ENCODE data around the gene PLXNA4. TPM values are rescaled to one million over a fixed set of nuclear protein-coding genes. Genes with fewer than 3 reads are reported as not detected.

Gene PLXNA4
- total RNA-seq, 1 donor from 2014 or later: 3.3 TPM

DNA sequence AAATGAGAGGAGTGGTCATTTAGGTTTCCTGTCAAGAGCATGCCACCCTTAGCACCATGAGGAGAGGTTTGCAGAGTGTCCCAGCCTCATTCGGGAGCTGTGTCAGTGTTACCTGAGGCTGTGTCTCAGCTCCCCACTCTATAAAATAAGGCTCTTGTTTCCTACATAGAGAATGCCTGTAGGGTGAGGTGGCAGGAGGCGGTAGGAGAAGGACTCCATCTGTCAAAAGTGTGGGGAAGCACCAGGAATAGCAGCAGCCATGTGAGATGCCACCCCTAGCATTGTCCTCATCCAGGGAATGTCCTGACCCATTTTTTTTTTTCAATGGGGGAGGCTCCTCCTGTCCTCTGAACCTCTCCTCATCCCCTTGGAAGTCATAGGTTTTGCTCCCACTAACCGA lies 451.2 kb downstream of the PLXNA4 start:
- H3K27ac Mint-ChIP-seq (ENCODE audit: unreplicated experiment): no peak overlapping the region
- Histone ChIP-seq H3K27me3 (ENCODE audit: insufficient read depth, low read length) (peaks cover 2% of the 10 kb centered on the region), H3K4me3 (ENCODE audit: insufficient read depth, low read depth, low read length) (no peak overlapping the region), H4K20me1 (ENCODE audit: insufficient read depth, low read length) (no peaks in the 10 kb centered on the region), H2AFZ (ENCODE audit: low read depth, low read length) (no peak overlapping the region), H3K9ac (ENCODE audit: low read length) (no peak overlapping the region), H3K4me1 (ENCODE audit: insufficient read depth, low read length) (peaks cover 4% of the 10 kb centered on the region), H3K27ac (ENCODE audit: low read depth, low read length) (no peak overlapping the region), H3K79me2 (ENCODE audit: insufficient read depth, low read length) (no peaks in the 10 kb centered on the region), H3K9me3 (ENCODE audit: insufficient read depth, low read depth, low read length) (no peaks in the 10 kb centered on the region), H3K36me3 (ENCODE audit: insufficient read depth, low read length) (peaks cover 3% of the 10 kb centered on the region), H3K4me2 (ENCODE audit: low read length) (no peak overlapping the region)
- H3K27me3 Mint-ChIP-seq (ENCODE audit: low read depth, unreplicated experiment): peaks cover 33% of the 10 kb centered on the region
- H3K4me3 Mint-ChIP-seq (ENCODE audit: unreplicated experiment): no peak overlapping the region
- peaks cover 6% of the 10 kb centered on the region for H3K9me3 Mint-ChIP-seq (ENCODE audit: unreplicated experiment)
- FAIRE-seq (no peak), DNase-seq (ENCODE audit: low read depth) (no peak)
- peaks cover 4% of the 10 kb centered on the region for H3K4me1 Mint-ChIP-seq (ENCODE audit: low read depth, unreplicated experiment)
- peaks cover 5% of the 10 kb centered on the region for H3K36me3 Mint-ChIP-seq (ENCODE audit: low read depth, unreplicated experiment)
- no peak for TF ChIP-seq EZH2 (IDR thresholded peaks at IDR 0.05; ENCODE audit: insufficient read depth, low read length)
- TF ChIP-seq, protein P1, sequence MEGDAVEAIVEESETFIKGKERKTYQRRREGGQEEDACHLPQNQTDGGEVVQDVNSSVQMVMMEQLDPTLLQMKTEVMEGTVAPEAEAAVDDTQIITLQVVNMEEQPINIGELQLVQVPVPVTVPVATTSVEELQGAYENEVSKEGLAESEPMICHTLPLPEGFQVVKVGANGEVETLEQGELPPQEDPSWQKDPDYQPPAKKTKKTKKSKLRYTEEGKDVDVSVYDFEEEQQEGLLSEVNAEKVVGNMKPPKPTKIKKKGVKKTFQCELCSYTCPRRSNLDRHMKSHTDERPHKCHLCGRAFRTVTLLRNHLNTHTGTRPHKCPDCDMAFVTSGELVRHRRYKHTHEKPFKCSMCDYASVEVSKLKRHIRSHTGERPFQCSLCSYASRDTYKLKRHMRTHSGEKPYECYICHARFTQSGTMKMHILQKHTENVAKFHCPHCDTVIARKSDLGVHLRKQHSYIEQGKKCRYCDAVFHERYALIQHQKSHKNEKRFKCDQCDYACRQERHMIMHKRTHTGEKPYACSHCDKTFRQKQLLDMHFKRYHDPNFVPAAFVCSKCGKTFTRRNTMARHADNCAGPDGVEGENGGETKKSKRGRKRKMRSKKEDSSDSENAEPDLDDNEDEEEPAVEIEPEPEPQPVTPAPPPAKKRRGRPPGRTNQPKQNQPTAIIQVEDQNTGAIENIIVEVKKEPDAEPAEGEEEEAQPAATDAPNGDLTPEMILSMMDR (IDR thresholded peaks at IDR 0.05; ENCODE audit: insufficient read depth, low read depth, low read length): no peak

DNA sequence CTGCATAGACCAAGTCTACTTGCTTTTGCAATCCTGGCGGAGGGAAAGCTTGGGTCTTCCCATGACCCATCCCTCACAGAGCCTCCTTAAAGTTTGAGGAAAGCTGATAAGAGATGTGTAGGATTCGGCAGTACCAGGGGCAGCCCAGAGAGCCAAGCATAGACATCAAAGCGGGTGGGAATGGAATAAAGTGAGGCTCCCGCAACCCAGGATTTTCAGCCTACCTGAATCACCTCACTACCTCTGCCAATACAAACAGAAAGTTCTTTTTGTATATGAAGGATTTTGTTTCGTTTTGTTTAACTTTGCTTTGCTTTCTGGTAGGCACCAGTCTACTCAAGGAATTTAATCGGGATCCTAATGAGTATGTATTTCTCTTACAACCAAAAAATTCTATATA lies 451.7 kb downstream of the PLXNA4 start:
- no peak overlapping the region for H3K4me3 Mint-ChIP-seq (ENCODE audit: unreplicated experiment)
- Histone ChIP-seq H3K9me3 (ENCODE audit: insufficient read depth, low read depth, low read length) (no peaks in the 10 kb centered on the region), H4K20me1 (ENCODE audit: insufficient read depth, low read length) (no peaks in the 10 kb centered on the region), H3K79me2 (ENCODE audit: insufficient read depth, low read length) (no peaks in the 10 kb centered on the region), H3K4me2 (ENCODE audit: low read length) (no peak overlapping the region), H2AFZ (ENCODE audit: low read depth, low read length) (no peak overlapping the region), H3K4me1 (ENCODE audit: insufficient read depth, low read length) (no peaks in the 10 kb centered on the region), H3K27me3 (ENCODE audit: insufficient read depth, low read length) (peaks cover 2% of the 10 kb centered on the region), H3K27ac (ENCODE audit: low read depth, low read length) (no peak overlapping the region), H3K4me3 (ENCODE audit: insufficient read depth, low read depth, low read length) (no peak overlapping the region), H3K9ac (ENCODE audit: low read length) (no peak overlapping the region), H3K36me3 (ENCODE audit: insufficient read depth, low read length) (peaks cover 3% of the 10 kb centered on the region)
- H3K36me3 Mint-ChIP-seq (ENCODE audit: low read depth, unreplicated experiment): peaks cover 5% of the 10 kb centered on the region
- peaks cover 6% of the 10 kb centered on the region for H3K9me3 Mint-ChIP-seq (ENCODE audit: unreplicated experiment)
- peaks cover 4% of the 10 kb centered on the region for H3K4me1 Mint-ChIP-seq (ENCODE audit: low read depth, unreplicated experiment)
- H3K27me3 Mint-ChIP-seq (ENCODE audit: low read depth, unreplicated experiment): peaks cover 35% of the 10 kb centered on the region
- DNase-seq (ENCODE audit: low read depth) (no peak), FAIRE-seq (no peak)
- H3K27ac Mint-ChIP-seq (ENCODE audit: unreplicated experiment): no peak overlapping the region
- no peak for TF ChIP-seq EZH2 (IDR thresholded peaks at IDR 0.05; ENCODE audit: insufficient read depth, low read length)
- TF ChIP-seq, protein P1 (IDR thresholded peaks at IDR 0.05; ENCODE audit: insufficient read depth, low read depth, low read length): no peak

DNA sequence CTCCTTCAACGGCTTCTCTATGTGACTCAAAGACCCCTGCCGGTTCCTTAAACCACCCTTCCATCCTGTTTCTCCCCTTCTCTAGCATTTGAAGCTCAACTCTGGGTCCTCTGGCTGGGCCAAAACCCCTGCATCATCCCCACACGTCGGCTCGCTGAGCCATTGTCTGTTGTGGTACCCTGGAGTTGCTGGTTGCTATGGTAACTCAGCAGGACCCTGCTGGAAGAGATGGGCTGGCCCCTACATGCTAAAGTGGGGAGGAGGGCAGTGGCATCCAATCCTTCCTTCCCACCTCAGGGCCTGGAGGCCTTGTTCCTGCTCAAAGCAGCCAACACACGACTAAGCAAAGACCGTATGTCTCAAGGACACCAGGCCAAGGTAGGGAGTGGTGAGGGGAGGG lies 452.5 kb downstream of the PLXNA4 start:
- FAIRE-seq (no peak), DNase-seq (ENCODE audit: low read depth) (no peak)
- Mint-ChIP-seq H3K27ac (ENCODE audit: unreplicated experiment) (no peak overlapping the region), H3K4me1 (ENCODE audit: low read depth, unreplicated experiment) (no peaks in the 10 kb centered on the region), H3K9me3 (ENCODE audit: unreplicated experiment) (peaks cover 3% of the 10 kb centered on the region), H3K4me3 (ENCODE audit: unreplicated experiment) (no peak overlapping the region), H3K36me3 (ENCODE audit: low read depth, unreplicated experiment) (peaks cover 2% of the 10 kb centered on the region), H3K27me3 (ENCODE audit: low read depth, unreplicated experiment) (peaks cover 30% of the 10 kb centered on the region)
- Histone ChIP-seq H3K9me3 (ENCODE audit: insufficient read depth, low read depth, low read length) (no peaks in the 10 kb centered on the region), H3K27me3 (ENCODE audit: insufficient read depth, low read length) (peaks cover 2% of the 10 kb centered on the region), H3K9ac (ENCODE audit: low read length) (no peak overlapping the region), H3K4me2 (ENCODE audit: low read length) (no peak overlapping the region), H2AFZ (ENCODE audit: low read depth, low read length) (no peak overlapping the region), H3K27ac (ENCODE audit: low read depth, low read length) (no peak overlapping the region), H3K36me3 (ENCODE audit: insufficient read depth, low read length) (peaks cover 2% of the 10 kb centered on the region), H3K4me1 (ENCODE audit: insufficient read depth, low read length) (peaks cover 1% of the 10 kb centered on the region), H4K20me1 (ENCODE audit: insufficient read depth, low read length) (no peaks in the 10 kb centered on the region), H3K79me2 (ENCODE audit: insufficient read depth, low read length) (no peaks in the 10 kb centered on the region), H3K4me3 (ENCODE audit: insufficient read depth, low read depth, low read length) (no peak overlapping the region)
- no peak for TF ChIP-seq EZH2 (IDR thresholded peaks at IDR 0.05; ENCODE audit: insufficient read depth, low read length)
- TF ChIP-seq, protein P1 (IDR thresholded peaks at IDR 0.05; ENCODE audit: insufficient read depth, low read depth, low read length): no peak

All from astrocyte (in vitro differentiated cells and primary cell).